NK-92 (cell line): ENCODE data around the gene MOB2.
"Not testable (repeated sequence)": the region's sequence is repeated elsewhere in the genome, so short reads cannot be mapped to it uniquely, and the experiment has no call there.

Experiments
- DNase-seq: peaks from one replicate; lab custom pipeline; 2025; ENCODE audit not compliant: unreplicated experiment; lab: John Stamatoyannopoulos, UW

Gene MOB2

GRCh38 chr11:1444823-1445422 is 41.7 kb downstream of the MOB2 start:
- DNase-seq: no peak

- no peak for DNase-seq
Measured at GRCh38 chr11:1444321-1444720, 42.3 kb downstream of the MOB2 start.

GRCh38 chr11:1443737-1444136 is 42.8 kb downstream of the MOB2 start:
- DNase-seq: no peak

GRCh38 chr11:1442807-1443366 is 43.7 kb downstream of the MOB2 start:
- DNase-seq: no peak

- DNase-seq: no peak
Measured at GRCh38 chr11:1442163-1442562, 44.4 kb downstream of the MOB2 start.

GRCh38 chr11:1440496-1440895 is 46.1 kb downstream of the MOB2 start:
- no peak for DNase-seq

GRCh38 chr11:1440066-1440465 is 46.5 kb downstream of the MOB2 start:
- no peak for DNase-seq

- no peak for DNase-seq
Measured at GRCh38 chr11:1439341-1439740, 47.2 kb downstream of the MOB2 start.

GRCh38 chr11:1438967-1439330 is 47.6 kb downstream of the MOB2 start:
- DNase-seq: no peak

- no peak for DNase-seq
Measured at GRCh38 chr11:1438261-1438966, 48.2 kb downstream of the MOB2 start.

GRCh38 chr11:1437500-1437899 is 49.1 kb downstream of the MOB2 start:
- DNase-seq: no peak

GRCh38 chr11:1436468-1437039 is 50.0 kb downstream of the MOB2 start:
- DNase-seq: no peak

GRCh38 chr11:1435820-1436467 is 50.6 kb downstream of the MOB2 start:
- DNase-seq: no peak

GRCh38 chr11:1435479-1435819 is 51.1 kb downstream of the MOB2 start:
- not testable (repeated sequence) for DNase-seq

GRCh38 chr11:1433977-1434640 is 52.5 kb downstream of the MOB2 start:
- DNase-seq: no peak

GRCh38 chr11:1433568-1433967 is 53.0 kb downstream of the MOB2 start:
- no peak for DNase-seq

GRCh38 chr11:1428762-1429316 is 57.7 kb downstream of the MOB2 start:
- no peak for DNase-seq

GRCh38 chr11:1425439-1425838 is 61.1 kb downstream of the MOB2 start:
- no peak for DNase-seq

GRCh38 chr11:1425006-1425405 is 61.6 kb downstream of the MOB2 start:
- DNase-seq: no peak

- DNase-seq: not testable (repeated sequence)
Measured at GRCh38 chr11:1423406-1423805, 63.2 kb downstream of the MOB2 start.

- no peak for DNase-seq
Measured at GRCh38 chr11:1422981-1423380, 63.6 kb downstream of the MOB2 start.
